T47D (cell line): Measurements from ENCODE around the gene NBDY.

Experiments
- DNase-seq, 2 experiments: peaks; one replicate each; pipeline versions ENCODE4 v3.0.0 to v3.0.0-alpha.2; 2011 to 2012; ENCODE audit warnings: low read depth in 1 of 2, low spot score in 1 of 2
- JUND ChIP-seq: IDR thresholded peaks from 2 replicates; pipeline ENCODE4 v1.6.1; 2012; ENCODE audit warnings: low read depth
- in situ Hi-C: cut with HindIII; loops from 2 replicates; pipeline ENCODE4 v1.10.0; 2016; ENCODE audit warnings: low sequenced_read_pairs, low pct_unique_long_range_greater_than_20kb

Gene NBDY

DNA sequence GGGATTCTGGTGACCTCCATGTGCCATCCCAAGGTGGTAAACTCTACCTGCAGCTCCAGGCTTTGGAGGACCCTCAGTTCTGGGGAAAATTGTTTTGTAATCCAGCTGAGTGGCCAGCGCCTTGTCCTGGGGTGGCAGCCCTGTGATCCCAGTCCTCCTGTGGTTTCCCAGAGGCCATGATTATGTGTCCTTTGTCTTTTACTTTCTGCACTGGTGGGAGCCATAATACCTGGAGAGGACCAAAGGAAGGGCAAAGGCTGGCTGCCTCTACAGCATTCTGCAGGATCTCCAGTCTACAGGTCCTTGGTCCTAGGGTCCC is 64.0 kb downstream of the NBDY start:
- no peak for TF ChIP-seq JUND
- DNase-seq = no peak
- in situ Hi-C loops = no loop called here

DNA sequence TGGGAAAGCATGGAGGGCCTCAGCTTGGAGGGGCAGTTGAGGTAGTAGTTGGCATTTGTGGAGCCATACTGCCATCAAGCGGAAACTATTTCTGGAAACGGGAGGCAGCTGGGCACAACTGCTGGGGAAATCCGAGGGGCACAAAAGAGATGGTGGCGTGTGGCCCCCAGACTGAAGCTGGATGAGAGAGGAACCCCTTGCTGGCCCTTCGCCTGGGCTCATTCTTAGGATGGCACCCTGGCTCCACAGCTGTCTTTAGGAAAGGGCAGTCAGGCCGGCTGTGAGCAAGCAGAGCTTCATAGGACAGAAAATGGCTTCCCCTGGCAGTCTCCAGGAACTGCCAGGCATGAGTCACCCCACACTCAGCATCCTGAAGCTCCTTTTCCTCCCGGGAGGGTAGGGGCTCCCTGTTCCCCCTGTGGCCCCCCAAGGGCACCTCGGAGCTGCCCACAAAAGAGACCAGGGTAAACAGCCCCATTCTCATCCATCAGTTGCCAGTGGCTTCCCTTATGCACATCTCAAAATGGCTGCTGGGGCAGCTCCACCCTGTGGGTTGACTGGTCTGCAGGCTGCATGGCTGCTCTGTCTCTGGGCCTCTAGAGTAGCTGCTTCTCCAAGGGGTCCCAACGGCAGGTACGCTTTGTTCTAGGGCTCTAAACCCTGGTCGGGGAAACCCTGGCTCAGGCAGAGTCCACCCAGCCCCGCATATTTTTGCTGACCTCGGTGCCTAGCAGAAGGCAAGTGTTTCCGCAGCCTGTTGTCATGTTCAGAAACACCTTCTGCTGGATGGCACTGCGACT is 64.7 kb downstream of the NBDY start:
- no peak for TF ChIP-seq JUND
- no peak for DNase-seq
- in situ Hi-C loops = no loop called here

DNA sequence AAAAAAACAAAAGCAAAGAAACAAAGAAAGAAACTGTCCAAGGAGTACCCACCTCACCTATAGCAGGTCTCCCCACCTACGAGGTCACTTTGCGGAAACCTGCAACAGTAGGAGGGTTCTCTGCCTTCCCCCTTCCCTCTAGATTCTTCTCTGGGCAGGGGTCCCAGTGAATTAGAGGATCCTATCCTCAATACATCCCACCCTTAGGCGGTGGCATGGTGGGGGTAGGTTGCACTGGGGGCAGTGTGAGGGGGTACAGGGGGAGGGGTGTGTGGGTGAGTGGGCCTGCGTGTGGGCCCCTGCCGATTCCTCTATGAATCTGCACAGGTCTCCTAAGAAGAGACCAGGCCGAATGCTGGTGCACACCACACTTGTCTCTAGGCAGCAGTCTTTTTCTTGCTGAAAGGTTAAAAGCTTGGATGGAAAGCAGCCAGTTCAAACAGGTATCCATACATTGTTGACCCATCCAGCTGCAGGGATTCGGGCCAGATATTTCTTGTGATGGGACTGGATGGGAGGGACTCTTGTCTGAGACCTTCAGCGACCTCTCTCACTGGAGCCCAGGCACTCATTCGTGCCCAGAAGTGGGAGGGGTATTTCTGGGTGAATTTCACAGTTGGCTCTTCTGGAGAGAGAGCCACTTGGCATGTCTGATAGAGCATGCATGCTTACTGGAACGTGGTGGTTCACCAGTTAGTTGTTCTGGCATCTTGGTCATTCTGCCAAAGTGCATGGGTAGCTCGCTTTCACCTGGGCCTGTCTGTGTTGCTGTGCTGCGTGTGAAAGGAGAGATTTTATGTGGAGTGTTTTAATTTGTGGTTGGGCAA is 65.6 kb downstream of the NBDY start:
- TF ChIP-seq JUND = no peak
- in situ Hi-C loops = no loop called here
- DNase-seq = no peak

- TF ChIP-seq JUND = no peak
- DNase-seq = no peak
- in situ Hi-C loops = no loop called here
Measured at GRCh38 chrX:56795309-56795868, 66.3 kb downstream of the NBDY start.

- no peak for TF ChIP-seq JUND
- in situ Hi-C loops = no loop called here
- DNase-seq = no peak
Measured at GRCh38 chrX:56796641-56797395, 67.8 kb downstream of the NBDY start.

GRCh38 chrX:56797574-56798338 is 68.7 kb downstream of the NBDY start:
- no peak for TF ChIP-seq JUND
- in situ Hi-C loops = no loop called here
- DNase-seq = peak in 1 of 2 experiments; percentile 34

DNA sequence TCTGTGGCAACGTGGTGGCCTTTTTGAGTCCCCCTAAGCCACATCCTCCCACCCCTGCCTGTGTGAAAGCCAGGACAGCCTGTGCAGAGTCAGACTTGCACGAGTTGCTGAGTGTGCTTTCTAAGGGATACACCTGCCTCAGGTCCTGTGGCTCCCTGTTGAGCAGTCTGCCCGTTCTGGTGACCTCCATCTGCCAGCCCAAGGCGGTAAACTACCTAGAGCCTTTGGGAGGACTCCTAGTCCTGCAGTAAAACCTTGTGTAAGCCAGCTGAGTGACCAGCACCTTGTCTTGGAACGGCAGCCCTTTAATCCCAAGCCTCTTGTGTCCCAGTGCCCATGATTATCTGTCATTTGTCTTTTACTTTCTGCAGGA is 69.3 kb downstream of the NBDY start:
- DNase-seq = no peak
- in situ Hi-C loops = no loop called here
- TF ChIP-seq JUND = no peak

- no peak for TF ChIP-seq JUND
- peak in 1 of 2 experiments; percentile 27 for DNase-seq
- in situ Hi-C loops = no loop called here
Measured at GRCh38 chrX:56798866-56799758, 70.1 kb downstream of the NBDY start.

DNA sequence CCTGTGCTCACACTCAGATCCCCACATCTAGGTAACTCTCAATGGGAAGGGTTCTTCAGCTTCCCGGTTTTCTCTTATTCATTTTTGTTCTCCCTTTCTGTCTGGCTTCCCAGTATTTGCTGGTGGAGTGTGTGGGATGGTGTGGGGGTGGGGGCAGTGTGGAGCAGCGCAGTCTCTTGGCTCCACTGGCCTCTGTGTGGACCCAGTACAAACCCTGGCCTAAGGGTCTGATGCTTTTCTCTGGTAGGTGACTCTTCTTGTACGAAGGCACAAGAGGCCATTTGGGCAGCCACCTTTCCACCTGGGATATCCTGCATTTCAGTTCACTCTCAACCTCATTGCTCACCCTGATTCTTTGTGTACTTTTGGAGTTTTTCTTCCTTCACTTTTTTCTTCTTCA is 71.3 kb downstream of the NBDY start:
- no peak for DNase-seq
- in situ Hi-C loops = no loop called here
- no peak for TF ChIP-seq JUND

- no peak for DNase-seq
- in situ Hi-C loops = no loop called here
- no peak for TF ChIP-seq JUND
Measured at GRCh38 chrX:56800801-56801200, 71.8 kb downstream of the NBDY start.

- TF ChIP-seq JUND = no peak
- in situ Hi-C loops = no loop called here
- no peak for DNase-seq
Measured at GRCh38 chrX:56802428-56802827, 73.4 kb downstream of the NBDY start.
